Measurements from ENCODE around the gene HMCN1.

DNA sequence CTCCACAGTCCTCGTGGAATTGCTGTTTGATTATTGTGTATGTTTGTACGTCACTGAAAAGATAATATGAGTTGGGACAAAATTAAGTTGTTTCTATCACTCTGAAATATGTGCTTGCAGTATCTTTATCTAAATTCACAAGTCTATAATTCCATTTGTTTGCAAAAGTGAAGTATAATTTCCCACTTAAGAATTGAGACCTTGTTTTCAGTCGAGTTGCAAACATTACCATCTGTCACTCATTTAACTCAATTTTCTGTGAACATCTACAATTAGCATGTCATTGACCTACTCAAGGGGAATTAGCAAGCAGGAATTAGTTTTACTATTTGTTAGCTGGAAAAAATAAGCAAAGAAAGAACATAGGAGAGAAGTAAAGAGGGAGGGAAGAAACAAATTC is 445.0 kb downstream of the HMCN1 start:
- no peak for TF ChIP-seq EZH2 (IDR thresholded peaks at IDR 0.05; ENCODE audit: borderline replicate concordance, low read length)
- TF ChIP-seq, protein P1, sequence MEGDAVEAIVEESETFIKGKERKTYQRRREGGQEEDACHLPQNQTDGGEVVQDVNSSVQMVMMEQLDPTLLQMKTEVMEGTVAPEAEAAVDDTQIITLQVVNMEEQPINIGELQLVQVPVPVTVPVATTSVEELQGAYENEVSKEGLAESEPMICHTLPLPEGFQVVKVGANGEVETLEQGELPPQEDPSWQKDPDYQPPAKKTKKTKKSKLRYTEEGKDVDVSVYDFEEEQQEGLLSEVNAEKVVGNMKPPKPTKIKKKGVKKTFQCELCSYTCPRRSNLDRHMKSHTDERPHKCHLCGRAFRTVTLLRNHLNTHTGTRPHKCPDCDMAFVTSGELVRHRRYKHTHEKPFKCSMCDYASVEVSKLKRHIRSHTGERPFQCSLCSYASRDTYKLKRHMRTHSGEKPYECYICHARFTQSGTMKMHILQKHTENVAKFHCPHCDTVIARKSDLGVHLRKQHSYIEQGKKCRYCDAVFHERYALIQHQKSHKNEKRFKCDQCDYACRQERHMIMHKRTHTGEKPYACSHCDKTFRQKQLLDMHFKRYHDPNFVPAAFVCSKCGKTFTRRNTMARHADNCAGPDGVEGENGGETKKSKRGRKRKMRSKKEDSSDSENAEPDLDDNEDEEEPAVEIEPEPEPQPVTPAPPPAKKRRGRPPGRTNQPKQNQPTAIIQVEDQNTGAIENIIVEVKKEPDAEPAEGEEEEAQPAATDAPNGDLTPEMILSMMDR (conservative IDR thresholded peaks at IDR 0.05 in 1 of 2, IDR thresholded peaks at IDR 0.05 in 1 of 2; ENCODE audit: extremely low read depth in 1 of 2, insufficient read depth in 1 of 2, low read depth in 1 of 2, low read length in 2 of 2), result no peak

Measured in mammary epithelial cell (primary cell).